MM.1S (cell line): ENCODE results near the gene CKS2.

Experiments used
- CTCF ChIP-seq: fragments of 300-600 bp; sonication (generic); IDR thresholded peaks from 2 replicates; pipeline ENCODE4 v1.5.1; 2016; ENCODE audit warnings: antibody characterized with exemption, low read length, mixed read lengths
- EZH2 ChIP-seq: fragments of 300-600 bp; sonication (generic); optimal IDR thresholded peaks from 2 replicates; pipeline ENCODE3; 2017; ENCODE audit warnings: low read depth, mild to moderate bottlenecking, antibody characterized with exemption, low read length, mixed read lengths
- EZH2phosphoT487 ChIP-seq: fragments of 300-600 bp; sonication (generic); IDR thresholded peaks from 2 replicates; pipeline ENCODE4 v1.6.1; 2018; ENCODE audit warnings: antibody characterized with exemption, low read length

GRCh38 chr9:89362647-89363310 lies 51.8 kb downstream of the CKS2 start:
- no peak for TF ChIP-seq CTCF
- no peak for TF ChIP-seq EZH2phosphoT487
- no peak for TF ChIP-seq EZH2
